ENCODE data around the gene DUSP1. TPM values are rescaled to one million over a fixed set of nuclear protein-coding genes. Genes with fewer than 3 reads are reported as not detected.

The DUSP1 gene
- total RNA-seq, 3 donors from 2014 or later: 90.9 to 233 (median 137) TPM

DNA sequence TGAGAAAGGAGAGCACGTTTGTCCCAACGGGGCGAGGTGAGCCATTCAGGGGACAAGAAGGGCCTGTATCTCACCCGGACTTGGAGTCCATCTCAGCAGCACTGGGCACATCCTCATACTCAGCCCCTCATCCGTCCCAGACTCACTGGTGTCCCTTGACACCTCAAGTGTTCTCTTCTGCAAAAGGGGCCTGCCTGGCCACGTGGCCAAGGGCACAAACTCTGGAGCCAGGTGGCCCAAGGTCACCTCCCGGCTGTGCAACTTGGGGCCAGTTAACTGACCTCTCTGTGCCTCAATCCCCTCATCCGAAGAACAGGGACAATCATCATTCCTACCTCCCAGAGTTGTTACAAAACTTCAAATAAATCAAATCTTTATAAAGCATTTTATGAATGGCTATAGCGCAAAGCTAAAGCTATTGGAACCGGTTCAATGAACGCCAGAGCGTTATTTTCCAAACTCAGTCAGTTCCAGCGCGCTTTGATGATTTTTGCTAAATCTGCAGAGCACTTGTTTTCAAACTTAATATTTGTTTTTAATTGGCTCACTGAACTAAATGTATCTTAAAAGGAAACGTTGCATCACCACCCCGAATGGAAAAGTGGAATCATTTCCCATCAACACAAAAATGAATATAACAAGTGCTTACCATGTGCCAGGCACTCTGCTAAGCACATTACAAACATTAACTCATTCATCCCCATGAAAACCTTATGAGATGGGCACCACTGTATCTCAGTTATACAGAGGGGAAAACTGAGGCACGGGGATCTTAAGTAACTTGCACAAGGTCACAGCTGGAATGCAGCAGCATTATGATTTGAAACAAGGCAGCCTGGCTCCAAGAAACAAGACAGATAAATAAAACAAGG lies 49.3 kb downstream of the DUSP1 start:
- TF ChIP-seq CTCF (IDR thresholded peaks at IDR 0.05): no peak
- intact Hi-C loops (cut with DNase I, micrococcal nuclease): no loop called here
- H3K4me3 ChIP-seq: no peak overlapping the region
- DNase-seq (no peak), ATAC-seq (no peak)
- H3K4me1 ChIP-seq (ENCODE audit: low read depth): peaks cover 6% of the 10 kb centered on the region
- H3K9me3 ChIP-seq: no peaks in the 10 kb centered on the region
- peaks cover 2% of the 10 kb centered on the region for H3K36me3 ChIP-seq (ENCODE audit: low read depth)

DNA sequence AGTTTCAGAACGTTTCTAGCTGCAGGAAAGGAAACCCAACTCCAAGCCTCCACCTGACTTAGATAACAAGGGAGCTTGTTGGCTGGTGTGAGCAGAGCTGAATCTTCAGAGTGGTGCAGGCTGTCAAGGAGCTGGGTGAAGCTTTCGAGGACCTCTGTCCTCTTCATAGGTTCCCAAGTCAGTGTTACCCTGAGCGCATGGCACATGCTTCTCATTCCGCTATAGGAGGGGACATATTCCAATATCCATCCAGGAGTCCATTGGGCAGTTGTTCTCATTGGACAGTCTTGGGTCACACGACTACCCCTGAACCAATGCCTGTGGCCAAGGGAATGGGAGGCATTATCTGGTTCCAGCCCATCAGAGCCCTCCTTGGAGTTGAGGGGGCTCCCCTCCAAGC lies 50.3 kb downstream of the DUSP1 start:
- intact Hi-C loops (cut with DNase I, micrococcal nuclease): no loop called here
- Histone ChIP-seq H3K4me3 (no peak overlapping the region), H3K36me3 (ENCODE audit: low read depth) (peaks cover 2% of the 10 kb centered on the region), H3K4me1 (ENCODE audit: low read depth) (peaks cover 9% of the 10 kb centered on the region), H3K9me3 (no peaks in the 10 kb centered on the region)
- no peak for ATAC-seq
- DNase-seq: no peak
- no peak for TF ChIP-seq CTCF (IDR thresholded peaks at IDR 0.05)

GRCh38 chr5:172719211-172719610 lies 51.8 kb downstream of the DUSP1 start:
- Histone ChIP-seq H3K4me3 (no peak overlapping the region), H3K36me3 (ENCODE audit: low read depth) (peaks cover 2% of the 10 kb centered on the region), H3K4me1 (ENCODE audit: low read depth) (peaks cover 9% of the 10 kb centered on the region), H3K9me3 (no peaks in the 10 kb centered on the region)
- DNase-seq (no peak), ATAC-seq (no peak)
- no peak for TF ChIP-seq CTCF (IDR thresholded peaks at IDR 0.05)
- intact Hi-C loops (cut with DNase I, micrococcal nuclease): loop anchor here in 1 of 2 donors (5.0 kb wide), 1 partner anchor 53 kb away; the partner anchor contains the start of gene DUSP1

GRCh38 chr5:172718527-172719114 lies 52.4 kb downstream of the DUSP1 start:
- ATAC-seq: no peak
- no peaks in the 10 kb centered on the region for H3K9me3 ChIP-seq
- no peak for DNase-seq
- peaks cover 9% of the 10 kb centered on the region for H3K4me1 ChIP-seq (ENCODE audit: low read depth)
- TF ChIP-seq CTCF (IDR thresholded peaks at IDR 0.05): no peak
- peaks cover 2% of the 10 kb centered on the region for H3K36me3 ChIP-seq (ENCODE audit: low read depth)
- H3K4me3 ChIP-seq: no peak overlapping the region
- intact Hi-C loops (cut with DNase I, micrococcal nuclease): loop anchor here in 1 of 2 donors (5.0 kb wide), 1 partner anchor 54 kb away; the partner anchor contains the start of gene DUSP1

Other genes starting within 250 kb of the DUSP1 start
- gene NEURL1B, start 129.9 kb downstream of the DUSP1 start, total RNA-seq: 10 to 100 TPM; 65.7 to 97.6 (median 96.6) TPM
- 100 to 1,000 TPM; 153 to 222 (median 199) TPM for gene ERGIC1, start 63.1 kb upstream of the DUSP1 start, total RNA-seq
- gene RPL26L1, start 188.2 kb upstream of the DUSP1 start, total RNA-seq: 10 to 100 TPM; 16.1 to 26.5 (median 22.2) TPM
- gene ATP6V0E1, start 212.6 kb upstream of the DUSP1 start, total RNA-seq: 100 to 1,000 TPM; 174 to 194 (median 190) TPM

All from mucosa of descending colon (tissue), 3 donors.